HCT116 (cell line): Measurements from ENCODE around the gene ZNF33A. TPM values are rescaled to one million over a fixed set of nuclear protein-coding genes. Genes with fewer than 3 reads are reported as not detected.
"Not testable (repeated sequence)": the region's sequence is repeated elsewhere in the genome, so short reads cannot be mapped to it uniquely, and the experiment has no call there.

ENCODE experiments used
- ATAC-seq: fragments of 200-7000 bp; cut with Tn5 transposase; 2 replicates; pipeline ENCODE4 v1.9.1; 2020; ENCODE audit warnings: mild to moderate bottlenecking, moderate library complexity
- BruUV-seq: library from RNA; stranded (reverse); fragments of 400-500 nt; replicated peaks from 2 replicates; lab custom pipeline; 2021; lab: Mats Ljungman, UMichigan
- CTCF ChIA-PET: fragments of 300-600 bp; sonication (Branson Sonifier 250); formaldehyde crosslinking; loops from one replicate; lab custom pipeline; 2021; ENCODE audit warnings: antibody characterized with exemption; lab: Charles Lee
- POLR2A ChIA-PET: fragments of 300-600, 350-600 bp; sonication (Branson Sonifier 250); formaldehyde crosslinking; loops from one replicate; lab custom pipeline; 2021; ENCODE audit warnings: antibody characterized with exemption; lab: Charles Lee
- RAD21 ChIA-PET, 2 experiments: fragments of 300-600 bp; sonication (Branson Sonifier 250); formaldehyde crosslinking; loops; one replicate each; lab custom pipeline; 2023; ENCODE audit warnings: low total read pairs in 2 of 2; ENCODE audit not compliant: uncharacterized antibody in 2 of 2, unreplicated experiment in 2 of 2, low non-redundant PET in 1 of 2; lab: Charles Lee
- DNase-seq: peaks from one replicate; pipeline ENCODE4 v3.0.0-alpha.2; 2010; ENCODE audit warnings: low read depth, low spot score
- H2AFZ ChIP-seq: fragments of 200-600 bp; shearing (Covaris generic), sonication (generic); 2 replicates; pipeline ENCODE4 v1.6.1; 2017; ENCODE audit warnings: low read depth, mixed run types, mixed read lengths, antibody characterized with exemption, low read length; ENCODE audit not compliant: poor library complexity, severe bottlenecking
- H3K27ac ChIP-seq: 2 replicates; pipeline ENCODE4 v1.5.1; 2012; ENCODE audit warnings: low read depth, low read length
- H3K27me3 ChIP-seq: fragments of 200-600 bp; sonication (generic); 2 replicates; pipeline ENCODE4 v1.6.1; 2016; ENCODE audit warnings: mixed run types, low read length, mixed read lengths; ENCODE audit not compliant: insufficient read depth
- H3K36me3 ChIP-seq, 2 experiments: fragments of 200-500 bp in 1 of 2; fragments of 200-600 bp in 1 of 2; sonication (Bioruptor generic) in 1 of 2; sonication (generic) in 1 of 2; 2 replicates each; pipeline versions ENCODE4 v1.5.1 to v1.6.1; 2014 to 2016; ENCODE audit warnings: low read length in 2 of 2, inconsistent platforms in 1 of 2, mixed read lengths in 1 of 2, mixed run types in 1 of 2; ENCODE audit not compliant: insufficient read depth in 2 of 2, control insufficient read depth in 1 of 2
- H3K4me1 ChIP-seq, 2 experiments: fragments of 200-600 bp in 1 of 2; sonication (generic) in 1 of 2; 2 replicates each; pipeline versions ENCODE4 v1.5.1 to v1.6.1; 2012 to 2017; ENCODE audit warnings: low read length in 2 of 2, inconsistent platforms in 1 of 2, mild to moderate bottlenecking in 1 of 2, mixed read lengths in 1 of 2, mixed run types in 1 of 2, moderate library complexity in 1 of 2; ENCODE audit not compliant: insufficient read depth in 2 of 2, control insufficient read depth in 1 of 2
- H3K4me2 ChIP-seq: fragments of 200-600 bp; sonication (generic); 2 replicates; pipeline ENCODE4 v1.6.1; 2017; ENCODE audit warnings: mixed run types, low read length, mixed read lengths
- H3K4me3 ChIP-seq, 2 experiments: fragments of 200-600 bp in 1 of 2; sonication (generic) in 1 of 2; replicated peaks in 1 of 2; 2 replicates each; pipeline ENCODE4 v1.5.1; 2011 to 2016; ENCODE audit warnings: low read length in 2 of 2, control low read depth in 1 of 2, low read depth in 1 of 2, mild to moderate bottlenecking in 1 of 2, mixed read lengths in 1 of 2, mixed run types in 1 of 2
- H3K79me2 ChIP-seq: fragments of 200-600 bp; sonication (generic); 2 replicates; pipeline ENCODE4 v1.6.1; 2017; ENCODE audit warnings: mild to moderate bottlenecking, mixed run types, low read length, moderate library complexity, mixed read lengths; ENCODE audit not compliant: insufficient read depth
- H3K9ac ChIP-seq: fragments of 200-600 bp; sonication (generic); 2 replicates; pipeline ENCODE4 v1.6.1; 2016; ENCODE audit warnings: low read length, mixed read lengths
- H3K9me2 ChIP-seq: fragments of 200-600 bp; sonication (generic), shearing (Covaris generic); 2 replicates; pipeline ENCODE4 v1.6.1; 2017; ENCODE audit warnings: mixed run types, mild to moderate bottlenecking, moderate library complexity; ENCODE audit not compliant: insufficient read depth
- H3K9me3 ChIP-seq, 2 experiments: fragments of 200-500 bp in 1 of 2; fragments of 200-600 bp in 1 of 2; sonication (Bioruptor generic) in 1 of 2; sonication (generic) in 1 of 2; 2 replicates each; pipeline ENCODE4 v1.6.1; 2014 to 2017; ENCODE audit warnings: low read length in 2 of 2, mixed read lengths in 2 of 2, inconsistent platforms in 1 of 2, low read depth in 1 of 2, mild to moderate bottlenecking in 1 of 2, mixed run types in 1 of 2, moderate library complexity in 1 of 2; ENCODE audit not compliant: control insufficient read depth in 1 of 2, insufficient read depth in 1 of 2
- H4K20me1 ChIP-seq: fragments of 200-600 bp; sonication (generic), shearing (Covaris generic); 2 replicates; pipeline ENCODE4 v1.6.1; 2017; ENCODE audit warnings: mixed run types, mild to moderate bottlenecking, moderate library complexity; ENCODE audit not compliant: insufficient read depth
- CBX3 ChIP-seq: IDR thresholded peaks from 2 replicates; pipeline ENCODE4 v1.6.1; 2012; ENCODE audit warnings: low read depth
- EZH2 ChIP-seq: fragments of 200-600 bp; sonication (generic); IDR thresholded peaks from 2 replicates; pipeline ENCODE4 v1.6.1; 2017; ENCODE audit warnings: antibody characterized with exemption, mixed run types
- TCF7L2 ChIP-seq: IDR thresholded peaks from 2 replicates; pipeline ENCODE4 v1.7.0; 2011; ENCODE audit warnings: borderline replicate concordance, inconsistent platforms; ENCODE audit not compliant: insufficient read depth, insufficient read length; ENCODE audit errors: extremely low read depth
- ZNF274 ChIP-seq: fragments of 200-500 bp; sonication (Bioruptor generic); IDR thresholded peaks from 2 replicates; pipeline ENCODE4 v1.6.1; 2014; ENCODE audit warnings: mild to moderate bottlenecking, low read depth, low read length, inconsistent platforms
- intact Hi-C: fragments of 100-400 bp; cut with micrococcal nuclease; formaldehyde crosslinking; loops from 2 replicates; pipeline ENCODE4 v1.10.0; 2022
- total RNA-seq: library from RNA; stranded (reverse); gene quantifications from one replicate; pipeline ENCODE4 v1.2.1, GENCODE V29; 2021; ENCODE audit not compliant: unreplicated experiment
- TF ChIP-seq, protein P1 (sequence below): IDR thresholded peaks from 2 replicates; pipeline ENCODE4 v1.6.1; 2012

The ZNF33A gene
- total RNA-seq, 1 experiment from 2014 or later: 21.2 TPM

GRCh38 chr10:38054361-38054797, 43.9 kb downstream of the ZNF33A start:
- Histone ChIP-seq H3K9me3 (peaks cover 18 to 24% of the 10 kb centered on the region in 2 experiments; a peak in 3 of 4 replicates), H3K27me3 (no peaks in the 10 kb centered on the region), H3K9ac (no peak overlapping the region), H3K36me3 (peaks cover 0 to 35% of the 10 kb centered on the region in 2 experiments; a peak in 1 of 4 replicates), H3K27ac (no peak overlapping the region), H3K4me2 (no peak overlapping the region), H3K4me3 (no peak overlapping the region), H3K9me2 (no peaks in the 10 kb centered on the region), H4K20me1 (no peaks in the 10 kb centered on the region), H3K4me1 (no peaks in the 10 kb centered on the region), H2AFZ (no peak overlapping the region), H3K79me2 (no peaks in the 10 kb centered on the region)
- intact Hi-C loops: no loop called here
- POLR2A ChIA-PET: no interaction called here
- CTCF ChIA-PET: no interaction called here
- RAD21 ChIA-PET: no interaction called here
- ATAC-seq (no peak), DNase-seq (no peak)
- TF ChIP-seq TCF7L2 (no peak), ZNF274 (no peak), CBX3 (no peak), EZH2 (no peak)
- TF ChIP-seq, protein P1, sequence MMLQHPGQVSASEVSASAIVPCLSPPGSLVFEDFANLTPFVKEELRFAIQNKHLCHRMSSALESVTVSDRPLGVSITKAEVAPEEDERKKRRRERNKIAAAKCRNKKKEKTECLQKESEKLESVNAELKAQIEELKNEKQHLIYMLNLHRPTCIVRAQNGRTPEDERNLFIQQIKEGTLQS: no peak
- BruUV-seq: no TSS peak

GRCh38 chr10:38055274-38055894, 44.9 kb downstream of the ZNF33A start:
- CTCF ChIA-PET, H3K27me3 ChIP-seq, POLR2A ChIA-PET, RAD21 ChIA-PET, H4K20me1 ChIP-seq, H3K4me1 ChIP-seq, intact Hi-C loops, H3K4me2 ChIP-seq, H3K4me3 ChIP-seq, H3K9me2 ChIP-seq, H3K79me2 ChIP-seq, H2AFZ ChIP-seq, ATAC-seq, DNase-seq, BruUV-seq, H3K9ac ChIP-seq, H3K27ac ChIP-seq: not testable (repeated sequence)
- Histone ChIP-seq H3K36me3 (peaks cover 0 to 35% of the 10 kb centered on the region in 2 experiments; a peak in 1 of 4 replicates), H3K9me3 (peaks cover 18 to 24% of the 10 kb centered on the region in 2 experiments; a peak in 3 of 4 replicates)
